Activated naive CD4-positive, alpha-beta T cell treated with anti-CD3 and anti-CD28 coated beads, Interleukin-2, amount 50 U/mL, for 72 hours (primary cell): ENCODE results near the gene NHLRC4. TPM values are rescaled to one million over a fixed set of nuclear protein-coding genes. Genes with fewer than 3 reads are reported as not detected.

Experiments
- ATAC-seq, 2 donors: fragments of 150-1000 bp; cut with Tn5 transposase; 2 replicates each; pipeline ENCODE4 v1.10.0; 2021; ENCODE audit warnings: mild to moderate bottlenecking in 2 of 2, moderate library complexity in 2 of 2
- DNase-seq, 2 donors: peaks; one replicate each; pipeline ENCODE4 v3.0.0; 2021 to 2022; ENCODE audit warnings: low spot score in 2 of 2
- H3K27ac Mint-ChIP-seq, 2 donors: one replicate each; pipeline ENCODE4 v1.8.0; 2022; ENCODE audit warnings: mild to moderate bottlenecking in 2 of 2, mixed read lengths in 2 of 2
- H3K36me3 Mint-ChIP-seq, 2 donors: one replicate each; pipeline ENCODE4 v1.8.0; 2022; ENCODE audit warnings: mixed read lengths in 2 of 2
- H3K9me3 Mint-ChIP-seq, 2 donors: one replicate each; pipeline ENCODE4 v1.8.0; 2022; ENCODE audit warnings: mixed read lengths in 2 of 2
- total RNA-seq, 2 donors: library from RNA; stranded (reverse); gene quantifications; one replicate each; pipeline ENCODE4 v1.2.3, GENCODE V29; 2022

The NHLRC4 gene
- total RNA-seq, 2 donors from 2014 or later: 0.59 to 1.8 TPM

- Mint-ChIP-seq H3K36me3 (no peaks in the 10 kb centered on the region), H3K27ac (no peak overlapping the region), H3K9me3 (no peaks in the 10 kb centered on the region)
- ATAC-seq (no peak), DNase-seq (no peak)
These were observed 26.0 kb upstream of the NHLRC4 start for GRCh38 chr16:540645-541340.

- H3K36me3 Mint-ChIP-seq: no peaks in the 10 kb centered on the region
- no peaks in the 10 kb centered on the region for H3K9me3 Mint-ChIP-seq
- ATAC-seq (no peak), DNase-seq (no peak)
- H3K27ac Mint-ChIP-seq: no peak overlapping the region
These were observed 23.3 kb upstream of the NHLRC4 start for GRCh38 chr16:543301-544164.

GRCh38 chr16:544517-544916, 22.3 kb upstream of the NHLRC4 start:
- ATAC-seq: no peak
- no peak for DNase-seq
- Mint-ChIP-seq H3K9me3 (no peaks in the 10 kb centered on the region), H3K36me3 (no peaks in the 10 kb centered on the region), H3K27ac (no peak overlapping the region)

GRCh38 chr16:546909-547770, 19.7 kb upstream of the NHLRC4 start:
- ATAC-seq (peak; percentile 76 to 84), DNase-seq (peak; percentile 52 to 73)
- Mint-ChIP-seq H3K36me3 (no peaks in the 10 kb centered on the region), H3K27ac (no peak overlapping the region), H3K9me3 (no peaks in the 10 kb centered on the region)

GRCh38 chr16:548586-548985, 18.2 kb upstream of the NHLRC4 start:
- no peak for DNase-seq
- Mint-ChIP-seq H3K36me3 (no peaks in the 10 kb centered on the region), H3K9me3 (no peaks in the 10 kb centered on the region), H3K27ac (no peak overlapping the region)
- ATAC-seq: no peak

- H3K27ac Mint-ChIP-seq: no peak overlapping the region
- DNase-seq (no peak), ATAC-seq (no peak)
- H3K36me3 Mint-ChIP-seq: no peaks in the 10 kb centered on the region
- no peaks in the 10 kb centered on the region for H3K9me3 Mint-ChIP-seq
These were observed 17.1 kb upstream of the NHLRC4 start for GRCh38 chr16:549544-550263.

- DNase-seq: no peak
- Mint-ChIP-seq H3K9me3 (no peaks in the 10 kb centered on the region), H3K27ac (no peak overlapping the region), H3K36me3 (no peaks in the 10 kb centered on the region)
- no peak for ATAC-seq
These were observed 15.6 kb upstream of the NHLRC4 start for GRCh38 chr16:551210-551609.

GRCh38 chr16:552171-552570, 14.6 kb upstream of the NHLRC4 start:
- DNase-seq: no peak
- Mint-ChIP-seq H3K27ac (no peak overlapping the region), H3K36me3 (no peaks in the 10 kb centered on the region), H3K9me3 (no peaks in the 10 kb centered on the region)
- no peak for ATAC-seq

- Mint-ChIP-seq H3K9me3 (no peaks in the 10 kb centered on the region), H3K36me3 (no peaks in the 10 kb centered on the region), H3K27ac (no peak overlapping the region)
- ATAC-seq: no peak
- DNase-seq: no peak
These were observed 13.1 kb upstream of the NHLRC4 start for GRCh38 chr16:553601-554296.

GRCh38 chr16:554297-554621, 12.5 kb upstream of the NHLRC4 start:
- ATAC-seq: no peak
- DNase-seq: no peak
- Mint-ChIP-seq H3K27ac (no peak overlapping the region), H3K36me3 (no peaks in the 10 kb centered on the region), H3K9me3 (no peaks in the 10 kb centered on the region)

- H3K36me3 Mint-ChIP-seq: no peaks in the 10 kb centered on the region
- ATAC-seq (no peak), DNase-seq (no peak)
- H3K9me3 Mint-ChIP-seq: no peaks in the 10 kb centered on the region
- H3K27ac Mint-ChIP-seq: no peak overlapping the region
These were observed 12.0 kb upstream of the NHLRC4 start for GRCh38 chr16:554640-555365.

- DNase-seq (no peak), ATAC-seq (no peak)
- no peaks in the 10 kb centered on the region for H3K36me3 Mint-ChIP-seq
- no peak overlapping the region for H3K27ac Mint-ChIP-seq
- no peaks in the 10 kb centered on the region for H3K9me3 Mint-ChIP-seq
These were observed 11.0 kb upstream of the NHLRC4 start for GRCh38 chr16:555528-556473.

GRCh38 chr16:556474-557173, 10.2 kb upstream of the NHLRC4 start:
- Mint-ChIP-seq H3K36me3 (no peaks in the 10 kb centered on the region), H3K9me3 (no peaks in the 10 kb centered on the region), H3K27ac (no peak overlapping the region)
- no peak for ATAC-seq
- DNase-seq: no peak
